Psoas muscle (tissue), 8 donors: ENCODE data around the gene SH3BP1. TPM values are rescaled to one million over a fixed set of nuclear protein-coding genes. Genes with fewer than 3 reads are reported as not detected.
A peak's percentile ranks its signal among the peaks of the same experiment; 100 is the strongest.

Experiments
- ATAC-seq, 4 donors: fragments of 200-7000 bp; cut with Tn5 transposase; one replicate each; pipeline ENCODE4 v1.9.1; 2020; ENCODE audit warnings: moderate library complexity in 3 of 4, mild to moderate bottlenecking in 2 of 4
- DNase-seq, 2 donors: peaks; one replicate each; pipeline ENCODE4 v3.0.0-alpha.2; 2020
- H3K27ac ChIP-seq: fragments of 200-600 bp; one replicate; pipeline ENCODE4 v1.8.0; 2022
- H3K27me3 ChIP-seq, 3 donors: fragments of 200-600 bp in 1 of 3; one replicate each; pipeline versions ENCODE4 v1.6.1 to v1.8.0; 2013 to 2022; ENCODE audit warnings: low read length in 2 of 3, mild to moderate bottlenecking in 2 of 3, moderate library complexity in 1 of 3; ENCODE audit not compliant: insufficient read depth in 3 of 3
- H3K36me3 ChIP-seq, 2 donors: fragments of 200-600 bp in 1 of 2; one replicate each; pipeline versions ENCODE4 v1.6.1 to v1.8.0; 2013 to 2022; ENCODE audit warnings: low read depth in 1 of 2, mild to moderate bottlenecking in 1 of 2, moderate library complexity in 1 of 2; ENCODE audit not compliant: insufficient read depth in 1 of 2
- H3K4me1 ChIP-seq: fragments of 200-600 bp; one replicate; pipeline ENCODE4 v1.8.0; 2022
- H3K4me3 ChIP-seq: fragments of 200-600 bp; one replicate; pipeline ENCODE4 v1.8.0; 2022; ENCODE audit warnings: mild to moderate bottlenecking
- H3K9me3 ChIP-seq: fragments of 200-600 bp; one replicate; pipeline ENCODE4 v1.8.0; 2022
- CTCF ChIP-seq: fragments of 200-600 bp; IDR thresholded peaks from one replicate; pipeline ENCODE4 v1.8.0; 2022; ENCODE audit warnings: antibody characterized with exemption
- WGBS, 3 donors: extraction: QIAGEN DNeasy Blood & Tissue Kit; methylation state at CpG; one replicate each; pipeline versions ENCODE4 v1.1.6 to v1.1.7; 2013; 5-methylcytosine and 5-hydroxymethylcytosine counted together
- intact Hi-C, 2 donors: fragments of 100-400 bp; cut with DNase I; formaldehyde crosslinking; loops; one replicate each; pipeline versions ENCODE4 v1.11.0 to v1.14.2; 2022
- polyA plus RNA-seq, 3 donors: library from polyadenylated mRNA; stranded (reverse); fragments of 200-250 nt; gene quantifications; one replicate each; pipeline ENCODE4 v1.2.3, GENCODE V29; 2013
- total RNA-seq, 4 donors: library from RNA; stranded (reverse); fragmentation: NEBNext Ultra II Directional in 2 of 4; extraction: Animal tissue kit (Norgen Biotek cat#: 25700) in 2 of 4; gene quantifications; one replicate each; pipeline versions ENCODE4 v1.2.1 to v1.2.4, GENCODE V29; 2021 to 2023
- donor health status: healthy with polysubstance abuse.
- donor health status: DM: no; HTN: no; CAD: no; lungs with moderate emphysema.
- donor health status: Bipolar disorder and iron deficiency.
- donor health status: healthy.
- donor health status: DM: yes; HTN: yes; CAD: no.
- donor health status: DM: no; HTN: no; CAD: no.
- donor health status: DM: no; HTN: no; CAD: no.
- donor health status: DM: yes; HTN: yes; CAD: no.

Gene SH3BP1
- total and polyA plus RNA-seq, 7 donors, result 0.20 to 2.4 (median 1.4) TPM

GRCh38 chr22:37623075-37624016 lies 16.1 kb upstream of the SH3BP1 start:
- Histone ChIP-seq H3K4me1 (peaks cover 24% of the 10 kb centered on the region), H3K36me3 (peaks cover 0 to 78% of the 10 kb centered on the region in 2 donors), H3K27ac (no peak overlapping the region), H3K4me3 (no peak overlapping the region), H3K9me3 (no peaks in the 10 kb centered on the region), H3K27me3 (no peaks in the 10 kb centered on the region)
- intact Hi-C loops, result no loop called here
- 66 to 73% (median 68%) methylated on average over 19 to 22 of the region's 22 CpGs for WGBS, 3 donors
- ATAC-seq, result peak; percentile 51 to 80 (median 73)
- peak; percentile 70 to 84 for DNase-seq
- TF ChIP-seq CTCF, result peak; percentile 80

GRCh38 chr22:37624017-37624365 lies 15.5 kb upstream of the SH3BP1 start:
- no peaks in the 10 kb centered on the region for H3K27me3 ChIP-seq
- no peak for DNase-seq
- H3K9me3 ChIP-seq, result no peaks in the 10 kb centered on the region
- TF ChIP-seq CTCF, result no peak
- peaks cover 24% of the 10 kb centered on the region for H3K4me1 ChIP-seq
- H3K36me3 ChIP-seq, result peaks cover 0 to 78% of the 10 kb centered on the region in 2 donors
- intact Hi-C loops, result no loop called here
- H3K4me3 ChIP-seq, result no peak overlapping the region
- peak in 2 of 4 donors; percentile 6 to 7 for ATAC-seq
- H3K27ac ChIP-seq, result no peak overlapping the region
- WGBS, 3 donors, result 62 to 80% (median 63%) methylated on average over 6 of the region's 6 CpGs

- intact Hi-C loops, result no loop called here
- Histone ChIP-seq H3K9me3 (no peaks in the 10 kb centered on the region), H3K27me3 (no peaks in the 10 kb centered on the region), H3K27ac (no peak overlapping the region), H3K4me1 (peaks cover 24% of the 10 kb centered on the region), H3K4me3 (no peak overlapping the region), H3K36me3 (peaks cover 0 to 76% of the 10 kb centered on the region in 2 donors)
- DNase-seq (no peak), ATAC-seq (no peak)
- TF ChIP-seq CTCF, result no peak
- 89 to 95% (median 90%) methylated on average over 7 of the region's 7 CpGs for WGBS, 3 donors
These were observed 14.6 kb upstream of the SH3BP1 start for GRCh38 chr22:37624876-37625275.

DNA sequence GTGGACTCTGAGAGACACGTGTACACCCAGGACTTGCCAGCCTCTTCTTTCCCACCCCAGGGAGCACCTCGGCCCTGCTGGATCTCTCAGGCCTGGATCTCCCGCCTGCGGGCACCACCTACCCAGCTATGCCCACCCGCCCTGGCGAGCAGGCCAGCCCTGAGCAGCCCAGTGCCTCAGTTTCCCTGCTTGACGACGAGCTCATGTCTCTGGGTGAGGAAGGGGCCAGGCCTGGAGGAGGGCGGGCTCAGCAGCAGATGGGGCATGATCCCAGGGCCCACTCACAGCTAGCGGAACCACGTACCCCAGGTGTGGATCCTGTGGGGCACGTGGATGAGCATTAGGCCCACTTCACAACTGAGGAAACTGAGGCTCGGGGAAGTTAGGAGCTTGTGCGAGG lies 13.7 kb upstream of the SH3BP1 start:
- peaks cover 24% of the 10 kb centered on the region for H3K4me1 ChIP-seq
- TF ChIP-seq CTCF, result no peak

More for the DNA sequence above, 13.7 kb upstream of the SH3BP1 start:
- peak overlapping the region; percentile 74 for H3K27ac ChIP-seq
- peak in 1 of 4 donors; percentile 1 for ATAC-seq
- WGBS, 3 donors, result 70 to 84% (median 77%) methylated on average over 14 of the region's 14 CpGs
- no peak overlapping the region for H3K4me3 ChIP-seq
- H3K27me3 ChIP-seq, result no peaks in the 10 kb centered on the region
- intact Hi-C loops, result no loop called here
- H3K9me3 ChIP-seq, result no peaks in the 10 kb centered on the region
- DNase-seq, result no peak
- H3K36me3 ChIP-seq, result peaks cover 0 to 76% of the 10 kb centered on the region in 2 donors
